ENCODE results near the gene R3HCC1L.
"Not testable (repeated sequence)": the region's sequence is repeated elsewhere in the genome, so short reads cannot be mapped to it uniquely, and the experiment has no call there.

DNA sequence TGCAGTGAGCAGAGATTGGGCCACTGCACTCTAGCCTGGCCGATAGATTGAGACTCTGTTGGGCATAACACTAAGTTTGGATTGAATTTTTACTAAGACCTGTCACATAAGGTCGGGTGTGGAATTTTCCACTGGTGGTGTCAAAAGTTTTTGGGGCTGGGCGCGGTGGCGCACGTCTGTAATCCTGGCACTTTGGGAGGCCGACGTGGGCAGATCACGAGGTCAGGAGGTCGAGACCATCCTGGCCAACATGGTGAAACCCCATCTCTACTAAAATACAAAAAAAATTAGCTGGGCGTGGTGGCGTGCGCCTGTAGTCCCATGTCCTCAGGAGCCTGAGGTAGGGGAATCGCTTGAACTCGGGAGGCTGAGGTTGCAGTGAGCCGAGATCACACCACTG lies 2.3 kb downstream of the R3HCC1L start:
- TF ChIP-seq, protein P1, sequence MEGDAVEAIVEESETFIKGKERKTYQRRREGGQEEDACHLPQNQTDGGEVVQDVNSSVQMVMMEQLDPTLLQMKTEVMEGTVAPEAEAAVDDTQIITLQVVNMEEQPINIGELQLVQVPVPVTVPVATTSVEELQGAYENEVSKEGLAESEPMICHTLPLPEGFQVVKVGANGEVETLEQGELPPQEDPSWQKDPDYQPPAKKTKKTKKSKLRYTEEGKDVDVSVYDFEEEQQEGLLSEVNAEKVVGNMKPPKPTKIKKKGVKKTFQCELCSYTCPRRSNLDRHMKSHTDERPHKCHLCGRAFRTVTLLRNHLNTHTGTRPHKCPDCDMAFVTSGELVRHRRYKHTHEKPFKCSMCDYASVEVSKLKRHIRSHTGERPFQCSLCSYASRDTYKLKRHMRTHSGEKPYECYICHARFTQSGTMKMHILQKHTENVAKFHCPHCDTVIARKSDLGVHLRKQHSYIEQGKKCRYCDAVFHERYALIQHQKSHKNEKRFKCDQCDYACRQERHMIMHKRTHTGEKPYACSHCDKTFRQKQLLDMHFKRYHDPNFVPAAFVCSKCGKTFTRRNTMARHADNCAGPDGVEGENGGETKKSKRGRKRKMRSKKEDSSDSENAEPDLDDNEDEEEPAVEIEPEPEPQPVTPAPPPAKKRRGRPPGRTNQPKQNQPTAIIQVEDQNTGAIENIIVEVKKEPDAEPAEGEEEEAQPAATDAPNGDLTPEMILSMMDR (conservative IDR thresholded peaks at IDR 0.05; ENCODE audit: low read depth, low read length) = not testable (repeated sequence)
- not testable (repeated sequence) for TF ChIP-seq EZH2 (IDR thresholded peaks at IDR 0.05; ENCODE audit: borderline replicate concordance, low read depth, low read length, poor library complexity, severe bottlenecking)

Measured in A673 (cell line).